PFSK-1 (cell line): ENCODE data around the gene LTC4S.

Experiments
- POLR2AphosphoS5 ChIP-seq: IDR thresholded peaks from 2 replicates; pipeline ENCODE4 v1.6.1; 2012; ENCODE audit warnings: low read depth, mild to moderate bottlenecking, control low read depth, low read length, moderate library complexity
- TAF1 ChIP-seq: IDR thresholded peaks from 2 replicates; pipeline ENCODE4 v1.6.1; 2012; ENCODE audit warnings: low read length, control low read depth, borderline replicate concordance; ENCODE audit not compliant: insufficient read depth
- TF ChIP-seq, protein P1 (sequence below), 2 experiments: IDR thresholded peaks; 2 replicates each; pipeline versions ENCODE4 v1.6.1 to v1.8.0; 2011 to 2012; ENCODE audit warnings: low read depth in 2 of 2, low read length in 2 of 2, control low read depth in 1 of 2, inconsistent platforms in 1 of 2, mild to moderate bottlenecking in 1 of 2, moderate library complexity in 1 of 2; ENCODE audit not compliant: insufficient read depth in 1 of 2

DNA sequence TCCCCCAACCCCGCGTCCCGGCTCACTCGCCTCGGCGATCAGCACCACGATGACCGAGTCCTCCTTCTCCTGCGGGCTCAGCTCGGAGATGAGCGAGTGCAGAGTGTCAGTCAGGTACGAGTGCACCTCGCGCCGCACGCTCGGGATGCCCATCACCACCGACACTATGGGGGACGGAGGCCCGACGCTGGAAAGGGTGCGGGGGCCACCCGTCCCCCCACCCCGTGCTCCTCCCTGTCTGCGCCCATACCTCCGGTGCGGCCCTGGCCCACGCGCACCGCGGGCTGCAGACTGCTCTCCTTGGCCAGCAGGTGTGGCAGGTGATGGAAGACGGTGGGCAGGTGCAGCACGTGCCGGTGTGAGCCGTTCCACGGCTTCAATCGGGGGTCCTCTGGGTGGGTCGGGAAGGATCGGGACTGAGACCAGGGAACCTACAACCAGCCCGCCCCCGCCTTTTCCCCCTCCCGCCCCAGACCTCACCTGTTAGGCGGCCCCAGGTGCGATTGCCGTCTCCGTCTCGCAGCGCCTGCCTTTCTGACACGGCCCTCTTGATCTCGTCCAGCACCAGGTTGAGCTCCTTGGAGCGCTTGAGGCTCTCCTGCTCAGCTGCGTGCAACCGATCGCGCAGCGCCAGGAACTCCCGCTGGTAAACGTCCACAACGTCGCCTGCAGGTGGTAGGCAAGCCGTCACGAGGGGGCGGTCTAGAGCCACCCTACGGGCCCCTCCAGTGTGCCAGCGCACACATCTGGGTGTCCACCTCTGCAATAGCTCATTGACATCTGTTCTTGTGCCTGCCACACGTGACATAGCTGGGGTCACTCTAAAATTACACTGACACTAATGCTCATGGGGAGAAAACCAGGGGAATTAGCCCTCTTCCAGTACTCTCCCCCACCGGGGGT, 7.8 kb downstream of the LTC4S start:
- TF ChIP-seq, protein P1, sequence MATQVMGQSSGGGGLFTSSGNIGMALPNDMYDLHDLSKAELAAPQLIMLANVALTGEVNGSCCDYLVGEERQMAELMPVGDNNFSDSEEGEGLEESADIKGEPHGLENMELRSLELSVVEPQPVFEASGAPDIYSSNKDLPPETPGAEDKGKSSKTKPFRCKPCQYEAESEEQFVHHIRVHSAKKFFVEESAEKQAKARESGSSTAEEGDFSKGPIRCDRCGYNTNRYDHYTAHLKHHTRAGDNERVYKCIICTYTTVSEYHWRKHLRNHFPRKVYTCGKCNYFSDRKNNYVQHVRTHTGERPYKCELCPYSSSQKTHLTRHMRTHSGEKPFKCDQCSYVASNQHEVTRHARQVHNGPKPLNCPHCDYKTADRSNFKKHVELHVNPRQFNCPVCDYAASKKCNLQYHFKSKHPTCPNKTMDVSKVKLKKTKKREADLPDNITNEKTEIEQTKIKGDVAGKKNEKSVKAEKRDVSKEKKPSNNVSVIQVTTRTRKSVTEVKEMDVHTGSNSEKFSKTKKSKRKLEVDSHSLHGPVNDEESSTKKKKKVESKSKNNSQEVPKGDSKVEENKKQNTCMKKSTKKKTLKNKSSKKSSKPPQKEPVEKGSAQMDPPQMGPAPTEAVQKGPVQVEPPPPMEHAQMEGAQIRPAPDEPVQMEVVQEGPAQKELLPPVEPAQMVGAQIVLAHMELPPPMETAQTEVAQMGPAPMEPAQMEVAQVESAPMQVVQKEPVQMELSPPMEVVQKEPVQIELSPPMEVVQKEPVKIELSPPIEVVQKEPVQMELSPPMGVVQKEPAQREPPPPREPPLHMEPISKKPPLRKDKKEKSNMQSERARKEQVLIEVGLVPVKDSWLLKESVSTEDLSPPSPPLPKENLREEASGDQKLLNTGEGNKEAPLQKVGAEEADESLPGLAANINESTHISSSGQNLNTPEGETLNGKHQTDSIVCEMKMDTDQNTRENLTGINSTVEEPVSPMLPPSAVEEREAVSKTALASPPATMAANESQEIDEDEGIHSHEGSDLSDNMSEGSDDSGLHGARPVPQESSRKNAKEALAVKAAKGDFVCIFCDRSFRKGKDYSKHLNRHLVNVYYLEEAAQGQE (IDR thresholded peaks at IDR 0.05; ENCODE audit: insufficient read depth in 1 of 2, low read depth in 2 of 2, low read length in 2 of 2): no peak
- TF ChIP-seq POLR2AphosphoS5 (no peak), TAF1 (no peak)
